Trophoblast cell (in vitro differentiated cells and primary cell): ENCODE results near the gene SLC66A1.

Source experiments
- DNase-seq, 2 donors: peaks; one replicate each; pipeline ENCODE4 v3.0.0-alpha.2; 2016
- H2AFZ ChIP-seq: 2 replicates; pipeline ENCODE4 v1.6.1; 2013; ENCODE audit warnings: low read length, moderate library complexity, mild to moderate bottlenecking; ENCODE audit not compliant: insufficient read depth, poor library complexity
- H2AK5ac ChIP-seq: 2 replicates; pipeline ENCODE4 v1.6.1; 2013; ENCODE audit warnings: mild to moderate bottlenecking, low read length
- H2BK120ac ChIP-seq: 2 replicates; pipeline ENCODE4 v1.6.1; 2013; ENCODE audit warnings: low read length, mild to moderate bottlenecking, moderate library complexity; ENCODE audit not compliant: insufficient read depth, poor library complexity
- H2BK12ac ChIP-seq: 2 replicates; pipeline ENCODE4 v1.6.1; 2013; ENCODE audit warnings: mild to moderate bottlenecking, low read length, moderate library complexity
- H2BK5ac ChIP-seq: 2 replicates; pipeline ENCODE4 v1.6.1; 2013; ENCODE audit warnings: low read length, low read depth, moderate library complexity, mild to moderate bottlenecking; ENCODE audit not compliant: poor library complexity
- H3K14ac ChIP-seq: 2 replicates; pipeline ENCODE4 v1.6.1; 2013; ENCODE audit warnings: mild to moderate bottlenecking, low read length
- H3K18ac ChIP-seq: 2 replicates; pipeline ENCODE4 v1.6.1; 2013; ENCODE audit warnings: mild to moderate bottlenecking, low read length
- H3K23ac ChIP-seq: 2 replicates; pipeline ENCODE4 v1.6.1; 2013; ENCODE audit warnings: low read length
- H3K27ac ChIP-seq: 2 replicates; pipeline ENCODE4 v1.5.1; 2013; ENCODE audit warnings: low read depth, mild to moderate bottlenecking, inconsistent platforms, low read length, moderate library complexity
- H3K27me3 ChIP-seq: 2 replicates; pipeline ENCODE4 v1.6.1; 2013; ENCODE audit warnings: inconsistent platforms, mild to moderate bottlenecking, low read length, moderate library complexity; ENCODE audit not compliant: insufficient read depth
- H3K36me3 ChIP-seq, 2 experiments: 1 replicate in 1 of 2; 2 replicates in 1 of 2; pipeline ENCODE4 v1.6.1; 2013; ENCODE audit warnings: low read length in 2 of 2, mild to moderate bottlenecking in 2 of 2, moderate library complexity in 1 of 2; ENCODE audit not compliant: insufficient read depth in 2 of 2, control insufficient read depth in 1 of 2
- H3K4ac ChIP-seq: 2 replicates; pipeline ENCODE4 v1.6.1; 2013; ENCODE audit warnings: low read depth, mild to moderate bottlenecking, low read length, moderate library complexity
- H3K4me1 ChIP-seq, 2 experiments: 1 replicate in 1 of 2; 2 replicates in 1 of 2; pipeline ENCODE4 v1.6.1; 2013; ENCODE audit warnings: low read length in 2 of 2, mild to moderate bottlenecking in 2 of 2, moderate library complexity in 1 of 2; ENCODE audit not compliant: insufficient read depth in 2 of 2, control insufficient read depth in 1 of 2
- H3K4me2 ChIP-seq: 2 replicates; pipeline ENCODE4 v1.6.1; 2013; ENCODE audit warnings: inconsistent platforms, mild to moderate bottlenecking, low read length, moderate library complexity
- H3K4me3 ChIP-seq: 2 replicates; pipeline ENCODE4 v1.5.1; 2013; ENCODE audit warnings: mild to moderate bottlenecking, low read depth, low read length, inconsistent platforms
- H3K79me1 ChIP-seq: one replicate; pipeline ENCODE4 v1.6.1; 2013; ENCODE audit warnings: low read length
- H3K79me2 ChIP-seq: 2 replicates; pipeline ENCODE4 v1.6.1; 2013; ENCODE audit warnings: low read length, mild to moderate bottlenecking; ENCODE audit not compliant: control insufficient read depth, insufficient read depth, poor library complexity
- H3K9ac ChIP-seq: 2 replicates; pipeline ENCODE4 v1.6.1; 2013; ENCODE audit warnings: mild to moderate bottlenecking, low read length
- H3K9me3 ChIP-seq: 2 replicates; pipeline ENCODE4 v1.6.1; 2013; ENCODE audit warnings: low read depth, mild to moderate bottlenecking, control low read depth, inconsistent platforms, low read length; ENCODE audit not compliant: insufficient read depth
- H4K12ac ChIP-seq: 2 replicates; pipeline ENCODE4 v1.6.1; 2013; ENCODE audit warnings: low read depth, mild to moderate bottlenecking, low read length, moderate library complexity
- H4K8ac ChIP-seq: 2 replicates; pipeline ENCODE4 v1.6.1; 2013; ENCODE audit warnings: low read depth, mild to moderate bottlenecking, low read length, moderate library complexity
- H4K91ac ChIP-seq: one replicate; pipeline ENCODE4 v1.6.1; 2013; ENCODE audit warnings: low read depth, mild to moderate bottlenecking, low read length, moderate library complexity
- WGBS: extraction: QIAGEN DNeasy Blood & Tissue Kit; methylation state at CpG from one replicate; pipeline ENCODE4 v1.1.7; 2013; ENCODE audit warnings: missing lambda C conversion rate; ENCODE audit not compliant: insufficient read length, insufficient coverage; ENCODE audit errors: extremely low coverage; 5-methylcytosine and 5-hydroxymethylcytosine counted together

SLC66A1 gene

GRCh38 chr1:19349999-19350398 is 37.9 kb downstream of the SLC66A1 start:
- WGBS: no CpG with 5 or more reads among the region's 17 CpGs
- Histone ChIP-seq H2AFZ (no peak overlapping the region), H3K9me3 (no peaks in the 10 kb centered on the region), H4K8ac (no peak overlapping the region), H2AK5ac (no peak overlapping the region), H2BK5ac (no peak overlapping the region), H3K79me2 (no peaks in the 10 kb centered on the region), H4K91ac (no peak overlapping the region), H3K27me3 (no peaks in the 10 kb centered on the region), H3K4me1 (no peaks in the 10 kb centered on the region), H3K23ac (no peak overlapping the region), H3K18ac (no peak overlapping the region), H3K4me2 (no peak overlapping the region), H3K9ac (no peak overlapping the region), H3K14ac (no peak overlapping the region), H3K36me3 (peaks cover 64 to 83% of the 10 kb centered on the region in 2 experiments), H2BK120ac (no peak overlapping the region), H4K12ac (no peak overlapping the region), H3K4me3 (no peak overlapping the region), H3K27ac (no peak overlapping the region), H3K79me1 (no peaks in the 10 kb centered on the region), H3K4ac (no peak overlapping the region), H2BK12ac (no peak overlapping the region)
- DNase-seq: no peak

GRCh38 chr1:19350566-19350965 is 38.4 kb downstream of the SLC66A1 start:
- Histone ChIP-seq H3K4me1 (no peaks in the 10 kb centered on the region), H3K9me3 (no peaks in the 10 kb centered on the region), H2AFZ (no peak overlapping the region), H2BK12ac (no peak overlapping the region), H4K91ac (no peak overlapping the region), H3K14ac (no peak overlapping the region), H3K27me3 (no peaks in the 10 kb centered on the region), H2BK120ac (no peak overlapping the region), H4K12ac (no peak overlapping the region), H3K23ac (no peak overlapping the region), H3K4me3 (no peak overlapping the region), H3K9ac (no peak overlapping the region), H3K4me2 (no peak overlapping the region), H3K36me3 (peaks cover 62 to 80% of the 10 kb centered on the region in 2 experiments), H3K4ac (no peak overlapping the region), H2BK5ac (no peak overlapping the region), H4K8ac (no peak overlapping the region), H3K27ac (no peak overlapping the region), H2AK5ac (no peak overlapping the region), H3K79me1 (no peaks in the 10 kb centered on the region), H3K79me2 (no peaks in the 10 kb centered on the region), H3K18ac (no peak overlapping the region)
- DNase-seq: no peak
- WGBS: no CpG with 5 or more reads among the region's 5 CpGs

- H3K4me3 ChIP-seq: no peak overlapping the region
- no peak overlapping the region for H4K8ac ChIP-seq
- H4K12ac ChIP-seq: no peak overlapping the region
- H3K4me2 ChIP-seq: no peak overlapping the region
- no peak overlapping the region for H4K91ac ChIP-seq
- H3K27ac ChIP-seq: no peak overlapping the region
- H3K4ac ChIP-seq: no peak overlapping the region
- whole genome bisulfite sequencing: no CpG with 5 or more reads among the region's 10 CpGs
- no peak for DNase-seq
- no peak overlapping the region for H3K9ac ChIP-seq
- no peak overlapping the region for H2AFZ ChIP-seq
- no peak overlapping the region for H3K18ac ChIP-seq
- H3K27me3 ChIP-seq: no peaks in the 10 kb centered on the region
- H3K79me1 ChIP-seq: no peaks in the 10 kb centered on the region
- no peak overlapping the region for H2BK120ac ChIP-seq
- H2BK5ac ChIP-seq: no peak overlapping the region
- no peaks in the 10 kb centered on the region for H3K9me3 ChIP-seq
- H3K23ac ChIP-seq: no peak overlapping the region
- H3K79me2 ChIP-seq: no peaks in the 10 kb centered on the region
- no peak overlapping the region for H3K14ac ChIP-seq
- peaks cover 69 to 86% of the 10 kb centered on the region in 2 experiments for H3K36me3 ChIP-seq
- H2BK12ac ChIP-seq: no peak overlapping the region
- no peak overlapping the region for H2AK5ac ChIP-seq
- H3K4me1 ChIP-seq: no peaks in the 10 kb centered on the region
These were observed 39.7 kb downstream of the SLC66A1 start for GRCh38 chr1:19351873-19352272.

GRCh38 chr1:19352839-19353238 is 40.7 kb downstream of the SLC66A1 start:
- Histone ChIP-seq H3K23ac (no peak overlapping the region), H4K8ac (no peak overlapping the region), H2AFZ (no peak overlapping the region), H4K91ac (no peak overlapping the region), H3K18ac (no peak overlapping the region), H3K4ac (no peak overlapping the region), H3K4me2 (no peak overlapping the region), H3K9ac (no peak overlapping the region), H3K4me3 (no peak overlapping the region), H2AK5ac (no peak overlapping the region), H2BK5ac (no peak overlapping the region), H3K27ac (no peak overlapping the region), H2BK12ac (no peak overlapping the region), H3K79me1 (no peaks in the 10 kb centered on the region), H3K79me2 (no peaks in the 10 kb centered on the region), H3K4me1 (no peaks in the 10 kb centered on the region), H3K14ac (no peak overlapping the region), H3K27me3 (no peaks in the 10 kb centered on the region), H3K9me3 (no peaks in the 10 kb centered on the region), H4K12ac (no peak overlapping the region), H3K36me3 (peaks cover 69 to 84% of the 10 kb centered on the region in 2 experiments), H2BK120ac (no peak overlapping the region)
- no peak for DNase-seq
- WGBS: no CpG with 5 or more reads among the region's 14 CpGs
